Urothelium cell line (cell line): ENCODE measurements around the gene PSTPIP1.

Experiments used
- DNase-seq: peaks from one replicate; pipeline ENCODE4 v3.0.0; 2011; ENCODE audit warnings: low spot score, mixed read lengths
- FAIRE-seq: peaks from 2 replicates; lab custom pipeline; 2011; peaks lifted over from hg19 to GRCh38; lab: Jason Lieb, UNC

The PSTPIP1 gene

DNA sequence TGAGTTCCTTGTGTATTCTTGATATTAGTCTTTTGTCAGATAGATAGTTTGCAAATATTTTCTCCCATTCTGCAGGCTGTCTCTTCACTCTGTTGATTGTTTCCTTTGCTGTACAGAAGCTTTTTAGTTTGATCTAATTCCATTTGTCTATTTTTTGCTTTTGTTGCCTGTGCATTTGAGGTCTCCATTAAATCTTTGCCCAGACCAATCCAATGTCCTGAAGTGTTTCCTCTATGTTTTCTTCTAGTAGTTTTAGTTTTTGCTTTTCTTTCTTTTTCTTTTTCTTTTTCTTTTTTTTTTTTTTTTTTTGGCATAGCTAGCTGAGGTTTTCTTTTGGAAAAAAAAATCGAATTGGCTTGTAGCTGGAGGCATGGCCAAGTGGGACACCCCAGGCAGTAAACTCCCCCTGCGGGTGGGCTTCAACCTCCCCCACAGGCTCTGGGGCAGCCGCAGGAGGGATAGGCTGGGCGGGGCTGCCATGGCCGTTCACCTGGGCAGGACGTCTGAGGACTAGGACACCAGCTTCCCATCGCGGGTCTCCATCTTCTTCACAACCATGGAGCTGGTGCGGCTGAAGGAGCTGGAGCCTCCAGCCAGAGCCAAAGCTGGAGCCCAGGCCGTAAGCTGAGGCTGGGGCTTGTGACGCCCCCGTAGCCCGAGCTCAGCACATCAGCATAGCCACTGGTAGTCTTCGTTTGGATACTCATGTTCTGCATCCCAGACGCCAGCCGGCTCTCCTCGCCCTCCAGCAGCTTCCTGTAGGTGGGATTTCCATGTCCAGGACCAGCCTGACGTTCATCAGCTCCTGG lies 16.2 kb upstream of the PSTPIP1 start:
- no peak for FAIRE-seq
- no peak for DNase-seq

- FAIRE-seq, result no peak
- no peak for DNase-seq
Measured at GRCh38 chr15:76979331-76979925, 15.5 kb upstream of the PSTPIP1 start.

- FAIRE-seq (no peak), DNase-seq (no peak)
Measured at GRCh38 chr15:76979996-76980520, 14.9 kb upstream of the PSTPIP1 start.

DNA sequence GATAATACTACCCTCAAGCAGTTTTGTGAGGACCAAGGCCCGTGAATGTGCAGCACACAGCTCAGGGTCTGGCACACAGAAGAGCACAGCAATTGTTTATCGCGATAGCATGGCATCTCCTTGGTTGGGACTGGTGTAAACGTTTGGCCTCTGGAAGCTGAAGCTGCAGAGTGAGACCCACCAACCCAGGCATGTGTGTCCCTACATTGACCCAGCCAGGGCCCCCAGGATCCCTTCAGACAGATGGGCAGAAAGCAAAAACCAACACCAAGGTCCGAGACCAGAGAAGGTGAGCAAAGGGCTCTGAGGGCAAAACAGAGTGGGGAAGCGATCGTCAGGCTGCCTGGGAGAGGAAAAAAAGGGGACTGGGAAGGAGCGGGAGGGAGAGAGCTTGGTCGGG lies 12.6 kb upstream of the PSTPIP1 start:
- DNase-seq (no peak), FAIRE-seq (no peak)

DNA sequence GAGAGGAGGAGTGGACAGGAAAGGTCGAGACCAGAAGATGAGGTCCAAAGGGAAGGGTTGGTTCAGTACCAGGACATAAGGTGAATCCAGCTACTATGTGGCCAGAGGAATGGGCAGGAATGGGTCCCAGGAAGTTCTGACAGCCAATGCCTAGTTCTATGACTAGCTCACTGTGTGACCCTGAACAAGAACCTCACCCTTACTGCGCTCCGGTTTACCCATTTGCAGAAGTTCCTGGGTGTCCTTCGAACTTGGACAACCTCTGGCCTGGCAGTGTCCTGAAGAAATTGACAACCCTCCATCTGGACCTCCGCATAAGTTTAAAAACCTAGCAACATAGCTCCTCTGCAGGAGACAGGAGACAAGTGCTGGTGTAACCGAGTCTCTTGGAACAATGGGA lies 12.2 kb upstream of the PSTPIP1 start:
- DNase-seq (no peak), FAIRE-seq (no peak)

GRCh38 chr15:76983590-76984375 lies 11.1 kb upstream of the PSTPIP1 start:
- DNase-seq, result no peak
- FAIRE-seq, result no peak

- DNase-seq (no peak), FAIRE-seq (no peak)
Measured at GRCh38 chr15:76986743-76987142, 8.2 kb upstream of the PSTPIP1 start.

- FAIRE-seq (no peak), DNase-seq (no peak)
Measured at GRCh38 chr15:76987276-76987675, 7.7 kb upstream of the PSTPIP1 start.

DNA sequence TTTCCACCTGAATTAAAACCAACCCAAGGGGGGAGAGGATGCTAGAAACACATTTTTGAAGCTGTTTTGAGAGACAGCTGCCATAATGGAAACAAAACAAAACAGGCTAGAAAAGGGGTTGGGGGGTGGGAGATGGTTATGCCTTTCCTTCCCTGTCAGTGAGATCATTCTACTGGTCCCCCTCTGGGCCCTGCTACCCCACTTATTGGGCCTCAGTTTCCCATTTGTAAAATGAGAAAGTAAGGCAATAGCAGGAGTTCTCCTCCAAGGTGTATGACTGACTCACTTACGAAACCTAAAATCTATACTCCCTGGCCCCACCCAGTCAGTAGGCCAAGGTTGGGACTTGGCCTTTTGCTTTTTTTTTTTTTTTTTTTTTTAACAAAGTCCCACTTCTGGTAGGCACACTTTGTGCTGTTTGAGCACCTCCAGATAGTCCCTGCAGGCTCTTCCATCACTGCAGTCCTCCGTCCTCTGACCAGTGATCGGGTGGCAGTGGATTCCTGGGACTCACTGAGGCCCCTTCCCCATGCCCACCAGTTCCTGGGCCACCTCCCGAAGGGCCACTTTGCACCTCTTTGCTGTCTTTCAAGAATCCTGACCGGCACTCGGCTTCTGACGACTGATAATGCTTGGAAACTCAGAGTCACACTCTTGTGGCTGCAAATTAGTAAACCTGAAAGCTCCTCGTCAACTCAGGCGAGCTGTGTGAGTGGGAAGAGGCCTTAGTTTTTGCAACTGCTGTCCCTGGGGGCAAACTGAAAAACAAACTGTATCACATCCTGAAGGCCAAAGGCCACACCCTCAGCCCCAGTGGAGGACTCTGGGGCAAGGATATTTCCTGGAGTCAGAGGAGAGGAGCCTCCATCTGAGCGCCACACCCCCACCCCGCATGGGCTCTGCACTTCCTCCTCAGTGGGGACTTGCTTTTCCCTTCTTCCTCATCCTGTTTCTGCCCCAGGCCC lies 6.7 kb upstream of the PSTPIP1 start:
- no peak for DNase-seq
- FAIRE-seq, result no peak

- no peak for DNase-seq
- FAIRE-seq, result no peak
Measured at GRCh38 chr15:76988867-76989780, 5.8 kb upstream of the PSTPIP1 start.

- no peak for FAIRE-seq
- no peak for DNase-seq
Measured at GRCh38 chr15:76991048-76991447, 3.9 kb upstream of the PSTPIP1 start.

GRCh38 chr15:76991741-76992645 lies 2.9 kb upstream of the PSTPIP1 start:
- FAIRE-seq, result no peak

GRCh38 chr15:76993114-76993725 lies 1.7 kb upstream of the PSTPIP1 start:
- FAIRE-seq, result no peak

More at GRCh38 chr15:76991741-76992645, 2.9 kb upstream of the PSTPIP1 start:
- DNase-seq, result no peak

GRCh38 chr15:76994001-76994400 lies 925 bp upstream of the PSTPIP1 start:
- FAIRE-seq (no peak), DNase-seq (no peak)

More at GRCh38 chr15:76993114-76993725, 1.7 kb upstream of the PSTPIP1 start:
- DNase-seq, result no peak

GRCh38 chr15:76994496-76994895 lies 430 bp upstream of the PSTPIP1 start:
- DNase-seq, result no peak
- FAIRE-seq, result no peak

DNA sequence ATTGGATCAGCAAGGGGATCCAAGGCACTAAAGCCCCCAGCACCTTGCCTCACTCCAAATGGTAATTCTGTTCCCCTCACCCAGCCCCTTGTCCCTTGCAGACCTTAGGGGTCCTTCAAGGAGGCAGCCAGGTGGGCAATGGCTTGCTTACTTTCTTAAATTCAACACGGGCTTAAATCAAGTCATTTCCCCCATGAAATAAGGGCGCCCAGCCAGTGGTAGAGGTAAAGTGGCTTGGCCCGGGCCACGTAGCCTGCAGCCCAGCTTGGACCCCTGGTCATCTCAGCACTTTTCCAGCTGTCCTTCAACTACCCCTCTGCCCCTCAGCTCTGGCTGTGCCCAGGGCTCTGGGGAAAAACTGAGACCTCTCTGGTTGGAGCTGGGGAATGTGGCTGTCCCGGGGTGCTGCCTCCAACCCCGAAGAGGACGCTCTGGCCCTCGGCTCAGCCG lies 1.2 kb downstream of the PSTPIP1 start:
- no peak for DNase-seq
- no peak for FAIRE-seq

DNA sequence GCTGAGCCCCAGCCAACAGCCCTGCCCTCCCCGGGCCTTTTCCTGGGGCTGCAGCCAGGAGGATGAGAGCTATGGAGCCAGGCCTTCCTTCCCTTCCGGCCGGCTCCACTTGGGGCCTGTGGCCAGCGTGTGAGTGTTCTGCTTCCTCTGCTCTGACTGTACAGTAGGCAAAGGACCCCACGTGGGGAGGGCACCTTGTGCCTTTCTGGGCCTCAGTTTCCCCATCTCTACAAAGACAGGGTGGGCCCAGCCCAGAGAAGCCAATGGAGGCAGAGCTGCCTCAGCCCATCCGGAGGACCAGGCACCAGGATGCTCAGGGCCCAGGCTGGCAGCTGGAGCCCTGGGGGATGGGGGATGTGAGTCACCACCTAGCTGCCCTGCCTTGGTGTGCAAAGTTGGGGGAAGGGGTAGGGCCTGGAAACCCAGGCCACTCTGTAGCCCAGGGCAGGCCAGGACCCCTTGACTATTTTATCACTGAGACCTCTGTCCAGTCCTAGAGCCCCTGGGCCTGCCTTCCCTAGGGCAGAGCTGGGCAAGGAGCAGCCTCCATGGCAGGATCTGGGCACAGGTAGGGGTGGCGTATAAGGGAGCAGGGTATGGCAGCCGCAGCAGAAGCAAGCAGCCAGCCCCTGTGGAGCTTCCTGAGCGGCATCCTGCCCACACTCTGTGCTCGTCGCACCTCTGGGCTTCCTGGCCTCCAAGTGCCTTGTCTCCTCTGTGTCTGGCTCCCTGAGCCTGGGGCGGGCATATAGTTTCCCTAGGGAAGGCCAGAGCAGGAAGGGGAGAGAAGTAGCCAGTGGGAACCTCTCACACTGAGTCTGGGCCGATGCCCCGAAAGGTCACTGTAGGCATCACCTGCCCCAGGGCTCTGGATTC lies 1.8 kb downstream of the PSTPIP1 start:
- DNase-seq (peak; percentile 73), FAIRE-seq (peak; percentile 44)
